ENCODE data around the gene COL15A1.
"Not testable (repeated sequence)": the region's sequence is repeated elsewhere in the genome, so short reads cannot be mapped to it uniquely, and the experiment has no call there.

COL15A1 gene

DNA sequence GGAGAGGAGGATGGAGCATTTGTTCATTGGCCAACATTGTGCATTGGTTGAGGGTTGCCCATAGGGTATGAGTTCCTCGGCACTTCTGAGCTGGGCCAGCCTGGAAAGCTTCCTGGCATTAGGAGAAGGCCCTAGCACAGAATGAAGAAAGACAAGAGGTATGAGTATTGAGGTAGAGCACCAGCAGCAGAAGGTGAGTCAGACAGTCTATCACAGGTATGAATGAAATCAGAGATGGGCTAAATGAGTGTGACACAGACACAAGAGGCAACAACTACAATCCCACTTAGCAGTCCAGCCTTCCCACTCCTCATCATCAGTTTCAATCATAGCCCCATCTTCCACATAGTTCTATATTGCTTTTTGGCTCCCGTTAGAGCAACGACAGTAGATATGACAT lies 135.8 kb downstream of the COL15A1 start:
- DNase-seq (ENCODE audit: low read depth), result no peak

DNA sequence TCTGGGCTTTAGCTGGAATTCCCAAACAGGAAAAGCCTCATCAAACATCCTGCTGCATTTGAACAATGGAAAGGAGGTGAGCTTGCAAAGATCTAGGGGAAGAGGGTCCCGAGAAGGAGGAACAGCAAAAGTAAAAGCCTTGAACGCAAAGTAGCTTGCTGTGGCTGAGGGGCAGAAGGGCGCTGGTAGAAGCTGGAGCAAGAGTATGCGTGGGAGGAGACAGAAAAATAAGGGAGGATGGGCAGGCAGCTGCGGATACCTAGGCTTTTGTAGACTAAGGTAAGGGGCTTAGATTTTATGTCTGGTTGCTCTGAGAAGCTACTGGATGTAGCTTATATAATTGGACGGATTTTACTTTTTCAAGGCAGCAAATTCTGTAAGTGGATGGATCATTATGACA lies 139.3 kb downstream of the COL15A1 start:
- DNase-seq (ENCODE audit: low read depth), result no peak

DNA sequence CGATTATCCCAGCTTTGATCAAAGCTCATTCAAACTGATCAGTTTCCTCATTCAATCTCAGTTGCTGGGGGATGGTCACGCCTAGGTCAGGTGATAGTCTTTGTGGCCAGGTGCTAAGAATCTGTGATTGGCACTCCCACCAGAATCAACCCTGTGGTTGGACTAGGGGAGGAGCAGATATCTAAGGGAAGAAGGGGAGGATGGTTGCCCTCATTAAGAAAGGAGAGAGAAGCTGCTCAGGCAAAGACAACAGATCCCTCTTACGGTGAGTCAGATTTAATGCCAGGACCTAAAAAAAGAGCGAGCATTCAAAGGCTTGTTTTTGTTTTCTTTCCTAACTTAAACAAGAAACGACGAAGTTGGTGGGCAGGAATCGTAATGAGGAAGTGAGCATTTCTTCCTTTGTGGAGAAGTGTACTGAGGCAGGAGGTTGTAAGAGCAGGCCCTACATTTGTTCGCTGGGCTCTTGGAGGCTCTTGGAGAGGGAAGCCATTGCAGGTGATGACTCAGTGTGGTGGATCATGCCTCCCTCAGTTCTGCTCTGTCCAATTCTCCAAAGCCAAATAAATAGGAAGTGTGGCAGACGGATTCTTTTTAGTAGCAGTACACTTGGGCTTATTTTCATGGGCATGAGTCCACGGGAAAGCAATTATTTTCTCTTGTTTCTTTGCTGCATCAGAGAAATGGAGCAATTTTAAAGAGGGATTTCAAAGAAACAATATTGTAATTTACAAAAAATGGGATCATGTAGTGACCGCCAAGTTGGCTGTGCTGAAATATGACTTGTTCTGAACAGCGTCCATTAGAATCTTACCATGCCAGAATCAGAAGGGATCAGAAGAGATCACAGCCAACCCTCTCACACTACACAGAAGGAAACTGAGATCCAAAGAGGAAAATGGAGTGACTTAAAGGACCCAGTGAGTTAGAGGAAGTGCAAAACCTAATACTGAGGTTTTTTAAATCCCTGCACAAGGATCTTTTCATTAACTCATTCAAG lies 142.5 kb downstream of the COL15A1 start:
- no peak for DNase-seq (ENCODE audit: low read depth)

DNA sequence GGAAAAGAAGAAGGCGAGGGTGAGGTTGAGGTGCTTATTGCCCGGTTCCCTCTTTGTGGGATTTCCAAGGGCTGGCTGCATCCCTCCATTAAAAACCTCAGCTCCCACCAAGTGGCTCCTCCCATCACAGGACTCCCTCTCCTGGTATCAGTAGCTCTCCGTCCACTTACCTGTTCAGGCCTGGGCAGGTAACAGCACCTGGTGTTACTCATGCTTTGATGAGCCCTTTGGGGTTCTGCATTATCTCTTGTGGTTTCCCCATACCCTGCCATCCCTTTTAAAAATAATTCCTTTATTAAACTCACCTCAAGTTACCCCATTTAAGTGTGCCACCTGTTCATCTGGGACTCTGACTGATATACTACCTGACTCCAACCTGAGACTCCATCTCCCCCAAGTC lies 143.8 kb downstream of the COL15A1 start:
- DNase-seq (ENCODE audit: low read depth), result no peak

DNA sequence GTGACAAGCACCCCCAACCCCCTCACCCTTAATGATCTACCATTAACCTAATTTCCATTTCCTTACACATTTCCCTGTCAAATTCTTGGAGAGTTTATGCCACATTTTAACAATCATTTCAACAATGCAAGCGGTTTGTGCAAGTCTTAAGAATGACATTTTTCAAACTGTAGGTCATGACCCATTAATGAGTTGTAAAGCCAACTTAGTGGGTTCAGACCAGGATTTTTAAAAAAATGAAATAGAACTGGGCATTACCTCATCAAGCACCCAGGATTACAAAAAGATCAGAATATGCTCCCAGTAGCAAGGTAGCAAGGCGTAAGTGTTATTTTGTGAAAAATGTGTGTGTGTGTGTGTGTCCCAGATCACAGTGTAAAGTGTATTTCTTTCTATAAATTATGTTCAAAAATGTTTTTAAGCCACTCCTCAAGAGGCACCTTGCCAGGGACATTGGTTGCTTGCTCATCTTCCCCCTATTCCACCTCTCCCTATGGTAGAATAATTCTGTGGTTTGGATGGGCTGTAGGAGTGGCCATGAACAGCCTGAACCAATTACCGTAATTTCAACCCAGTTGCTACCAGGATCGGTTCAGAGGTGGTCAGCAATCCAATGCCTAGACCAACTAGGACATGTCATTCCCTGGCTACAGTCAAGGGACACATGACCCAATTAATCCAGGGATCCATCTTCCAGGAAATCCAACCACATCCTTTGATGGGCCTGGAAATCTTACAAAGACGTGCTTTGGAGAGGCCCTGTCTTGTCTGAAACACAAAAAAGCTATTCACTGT lies 146.8 kb downstream of the COL15A1 start:
- no peak for DNase-seq (ENCODE audit: low read depth)

DNA sequence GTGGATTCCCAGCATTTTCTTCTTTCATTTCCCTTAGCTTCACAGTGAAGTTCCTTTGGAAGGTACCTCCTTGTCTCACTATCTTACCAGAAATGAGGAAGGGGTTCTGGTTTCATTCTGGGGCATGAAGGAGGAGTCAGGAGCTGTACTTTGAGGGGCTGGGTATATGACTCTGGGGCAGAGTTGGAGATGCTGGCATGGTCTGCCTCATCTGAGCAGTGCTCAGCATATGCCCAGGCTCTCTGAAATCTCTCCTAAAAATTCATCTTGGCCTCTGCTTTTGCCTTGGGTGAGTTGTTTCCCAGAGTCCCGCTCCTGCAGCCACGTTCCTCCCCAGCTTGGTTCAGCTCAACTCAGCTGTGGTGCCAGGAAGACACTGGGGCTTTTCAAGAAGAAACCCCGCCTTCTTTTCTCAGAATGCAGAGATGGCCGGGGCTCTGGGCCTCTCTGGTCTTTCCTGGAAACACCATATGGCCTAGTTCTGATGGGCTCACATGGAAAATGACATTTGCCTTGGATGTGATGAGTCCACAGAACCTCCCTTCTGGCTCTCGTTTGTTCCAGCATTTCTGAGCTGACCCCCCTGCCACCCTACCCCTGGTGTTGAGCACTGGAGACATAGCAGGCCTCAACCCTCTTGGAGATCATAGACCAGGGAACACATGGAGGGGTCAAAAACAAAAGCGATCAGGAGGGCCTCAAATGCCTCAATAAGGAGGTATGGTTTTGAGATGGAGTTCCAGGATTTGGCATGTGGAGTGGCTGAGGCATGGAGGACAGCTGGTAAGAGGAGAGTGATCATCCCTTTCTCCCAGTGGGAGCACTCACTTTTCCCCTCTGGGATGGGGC lies 149.2 kb downstream of the COL15A1 start:
- DNase-seq (ENCODE audit: low read depth), result peak; percentile 12

DNA sequence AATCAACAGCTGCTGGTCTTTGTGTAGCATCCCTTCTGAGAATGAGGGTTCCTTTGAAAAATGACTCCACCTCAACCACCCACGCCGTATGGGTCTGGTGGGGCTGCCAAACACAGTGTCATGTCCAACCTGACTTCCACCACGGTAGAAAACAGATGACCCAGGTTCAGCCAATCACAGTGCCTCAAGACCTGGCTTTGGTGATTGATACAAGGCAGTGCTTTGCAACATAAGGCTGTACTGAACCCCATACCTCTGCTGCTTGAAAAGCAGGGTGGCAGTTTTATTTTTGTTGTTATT lies 149.7 kb downstream of the COL15A1 start:
- DNase-seq (ENCODE audit: low read depth), result peak; percentile 10

DNA sequence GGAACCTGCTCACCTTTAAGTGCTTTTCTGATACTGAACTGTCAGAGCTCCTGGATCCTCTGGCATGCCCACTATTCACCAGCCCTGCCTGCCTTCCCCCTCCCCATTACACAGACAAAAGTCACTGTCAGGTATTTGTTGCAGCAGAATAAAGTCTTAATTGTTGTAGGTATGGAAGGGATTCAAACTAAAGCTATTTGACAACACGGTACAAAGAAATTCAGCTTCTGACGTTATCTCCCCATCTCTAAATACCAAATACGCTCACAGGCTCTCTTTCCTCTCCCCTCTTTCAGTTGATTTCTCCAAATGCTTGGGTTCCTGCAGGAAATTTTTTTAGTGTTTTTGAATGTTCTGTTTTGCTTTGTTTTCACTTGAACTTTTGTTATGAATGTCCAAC lies 151.9 kb downstream of the COL15A1 start:
- no peak for DNase-seq (ENCODE audit: low read depth)

DNA sequence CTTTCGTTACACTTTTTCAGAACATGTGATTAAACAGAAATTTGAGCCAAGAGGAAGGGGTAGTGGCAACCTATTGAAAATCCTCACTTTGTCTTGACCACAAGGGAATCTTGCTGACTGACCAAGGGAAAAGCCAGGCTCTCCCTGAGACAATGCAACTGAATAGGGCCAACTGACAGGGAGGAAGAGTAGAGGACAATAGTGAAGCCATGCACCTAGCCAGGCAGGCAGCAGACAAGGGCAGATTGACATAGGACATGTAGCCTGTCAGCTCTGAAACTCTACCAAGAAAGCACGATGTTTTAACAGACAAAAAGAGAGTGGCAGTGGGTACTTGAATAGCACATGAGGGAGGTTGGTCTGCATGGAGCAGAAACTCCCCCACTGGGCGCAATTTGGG lies 152.7 kb downstream of the COL15A1 start:
- DNase-seq (ENCODE audit: low read depth), result no peak

DNA sequence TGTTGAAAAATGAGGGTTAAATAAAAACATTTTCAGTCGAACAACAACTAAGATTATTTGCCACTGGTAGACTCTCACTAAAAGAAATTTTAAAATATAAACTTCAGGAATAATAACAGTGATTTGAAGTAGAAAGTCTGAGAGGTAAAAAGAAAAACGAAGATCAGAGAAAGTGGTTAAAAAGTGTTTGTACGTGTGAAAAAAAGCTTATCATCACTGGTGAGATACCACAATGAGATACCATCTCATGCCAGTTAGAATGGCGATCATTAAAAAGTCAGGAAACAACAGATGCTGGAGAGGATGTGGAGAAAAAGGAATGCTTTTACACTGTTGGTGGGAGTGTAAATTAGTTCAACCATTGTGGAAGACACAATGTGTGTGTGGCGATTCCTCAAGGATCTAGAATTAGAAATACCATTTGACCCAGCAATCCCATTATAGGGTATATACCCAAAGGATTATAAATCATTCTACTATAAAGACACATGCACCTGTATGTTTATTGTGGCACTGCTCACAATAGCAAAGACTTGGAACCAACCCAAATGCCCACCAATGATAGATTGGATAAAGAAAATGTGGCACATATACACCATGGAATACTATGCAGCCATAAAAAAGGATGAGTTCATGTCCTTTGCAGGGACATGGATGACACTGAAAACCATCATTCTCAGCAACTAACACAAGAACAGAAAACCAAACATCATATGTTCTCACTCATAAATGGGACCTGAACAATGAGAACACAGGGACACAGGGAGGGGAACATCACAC lies 156.3 kb downstream of the COL15A1 start:
- DNase-seq (ENCODE audit: low read depth), result not testable (repeated sequence)

DNA sequence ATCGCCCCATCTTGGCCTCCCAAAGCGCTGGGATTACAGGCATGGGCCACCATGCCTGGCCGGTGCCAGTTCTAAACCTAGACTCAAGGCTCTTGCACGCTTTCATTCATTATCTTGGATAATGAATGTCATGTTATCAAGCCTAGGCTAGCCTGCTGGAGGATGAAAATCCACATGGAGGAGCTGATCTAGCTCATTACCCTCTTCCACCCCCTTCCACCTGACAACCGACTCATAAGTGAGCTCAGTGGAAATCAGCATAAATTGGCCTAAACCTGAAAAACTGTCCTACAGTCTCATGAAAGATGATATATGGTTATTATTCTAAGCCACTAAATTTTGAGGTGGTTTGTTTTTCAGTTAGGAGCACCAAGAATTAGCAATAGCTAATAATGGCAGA lies 157.6 kb downstream of the COL15A1 start:
- DNase-seq (ENCODE audit: low read depth), result no peak

DNA sequence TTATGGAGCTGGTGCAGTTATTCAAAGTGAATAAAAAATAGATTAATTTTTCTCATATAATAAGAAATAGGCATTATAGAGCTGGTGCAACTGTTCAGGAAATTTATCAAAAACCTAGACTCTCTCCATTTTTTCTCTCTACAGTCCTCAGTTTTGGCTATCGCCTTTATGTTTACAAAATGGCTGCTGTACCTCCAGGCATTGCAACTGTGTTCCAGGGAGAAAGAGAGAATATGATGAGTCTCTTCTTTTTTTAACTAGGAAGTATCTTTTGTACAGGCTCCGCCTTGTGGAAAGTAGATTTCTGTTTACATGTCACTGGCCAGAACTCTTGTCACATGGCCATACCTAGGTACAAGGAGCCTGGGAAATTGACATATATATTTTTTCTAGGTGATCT lies 158.1 kb downstream of the COL15A1 start:
- DNase-seq (ENCODE audit: low read depth), result no peak

DNA sequence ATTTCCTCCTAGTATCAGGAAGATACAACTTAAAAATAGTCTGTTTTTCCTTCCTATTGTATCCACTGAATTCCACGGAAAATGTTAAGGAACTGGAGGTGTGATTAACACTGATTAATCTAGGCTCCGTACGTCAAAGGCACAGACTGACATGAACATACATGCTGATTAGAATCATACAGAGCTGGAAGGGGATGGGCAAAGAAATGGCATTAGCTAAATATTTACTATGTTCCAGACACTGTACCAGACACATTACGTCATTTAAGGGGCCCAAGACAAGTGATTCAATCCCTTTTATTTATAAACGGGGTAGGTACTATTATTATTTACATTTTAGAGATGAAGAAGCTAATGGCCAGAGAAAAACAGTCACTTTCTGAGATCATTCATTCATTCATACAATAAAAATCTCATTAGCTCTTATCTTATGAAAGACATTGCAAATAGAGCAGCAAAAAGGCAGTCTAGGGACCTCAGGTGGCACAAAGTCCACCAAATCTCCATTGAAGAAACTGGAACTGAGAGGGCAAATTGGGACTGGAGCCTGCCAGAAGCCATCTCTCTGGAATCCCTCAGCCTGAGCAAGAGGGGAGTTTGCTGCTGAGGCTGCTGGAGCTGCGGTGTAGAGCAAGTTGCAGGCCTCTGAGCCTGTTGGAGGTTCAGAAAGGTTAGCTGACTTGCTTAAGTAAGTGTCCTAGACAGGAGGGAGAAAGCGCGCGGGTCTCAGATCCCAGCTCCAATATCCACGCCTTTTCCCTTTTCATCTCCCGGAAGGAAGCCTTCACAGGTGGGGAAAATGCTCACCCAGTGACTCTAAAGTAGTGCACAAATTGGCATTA lies 159.6 kb downstream of the COL15A1 start:
- no peak for DNase-seq (ENCODE audit: low read depth)

DNA sequence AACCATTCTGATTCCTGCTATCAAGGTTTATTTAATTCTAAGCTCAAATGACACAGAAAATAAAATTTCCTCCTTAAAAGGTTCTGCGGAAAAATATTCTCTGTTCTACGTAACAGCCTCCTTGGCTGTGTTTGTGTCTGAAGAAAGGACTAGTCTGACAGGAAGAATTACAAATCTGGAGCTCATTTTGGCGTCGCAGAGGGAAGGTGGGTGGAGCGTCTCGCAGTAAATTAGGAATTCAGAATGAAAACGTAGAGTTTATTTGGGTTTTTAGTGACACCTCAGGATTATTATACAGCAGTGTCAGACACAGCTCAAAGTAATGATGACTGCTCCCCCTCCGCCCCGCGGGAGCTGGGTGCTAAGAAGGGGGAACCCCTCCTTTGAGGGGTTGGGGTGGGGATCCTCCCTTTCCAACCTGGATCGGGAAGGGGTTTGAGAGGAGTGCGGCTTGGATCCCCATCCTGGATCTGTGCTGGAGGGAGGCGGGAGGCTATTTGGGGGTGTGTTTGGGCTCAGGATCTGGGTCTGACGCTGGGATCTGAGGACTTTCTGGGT lies 160.3 kb downstream of the COL15A1 start:
- DNase-seq (ENCODE audit: low read depth), result no peak

DNA sequence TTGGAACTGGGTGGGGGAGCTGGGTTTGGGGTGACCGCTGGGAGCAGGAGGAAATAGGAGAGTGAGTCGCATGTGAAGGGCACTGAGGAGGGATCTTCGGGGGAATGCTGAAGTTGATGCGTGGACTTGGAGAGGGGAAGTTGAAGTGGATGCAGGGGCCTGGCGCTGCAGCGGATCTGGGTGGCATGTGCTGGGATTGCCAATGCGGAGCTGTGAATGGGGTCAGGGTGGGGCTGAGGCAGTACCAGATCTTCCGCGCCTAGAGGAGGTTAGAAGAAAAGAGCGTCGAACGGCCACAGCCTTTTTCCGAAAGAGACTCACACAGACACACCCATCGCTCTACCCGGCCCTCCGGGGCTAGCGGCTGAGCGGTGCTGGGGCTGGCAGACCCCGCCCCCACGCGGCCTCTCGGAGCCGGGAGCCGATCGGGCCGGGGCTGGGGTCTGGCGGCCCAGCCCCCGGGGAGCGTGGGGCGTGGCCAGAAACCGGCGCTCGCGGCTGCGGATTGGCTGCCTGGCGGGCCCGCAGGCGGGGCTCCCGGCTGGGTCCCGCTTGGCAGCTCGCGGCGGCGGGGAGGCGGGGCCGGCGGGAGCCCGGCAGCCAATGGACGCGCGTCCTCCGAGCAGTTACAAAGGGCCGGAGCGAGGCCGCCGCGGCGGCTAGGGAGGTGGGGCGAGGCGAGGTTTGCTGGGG lies 160.9 kb downstream of the COL15A1 start, which contains the start of gene TGFBR1:
TSS of gene TGFBR1 (plus strand) at position 655 of the 693 bp plus-strand sequence. CDS start 93 bp downstream, outside the sequence.
- DNase-seq (ENCODE audit: low read depth), result peak; percentile 94

DNA sequence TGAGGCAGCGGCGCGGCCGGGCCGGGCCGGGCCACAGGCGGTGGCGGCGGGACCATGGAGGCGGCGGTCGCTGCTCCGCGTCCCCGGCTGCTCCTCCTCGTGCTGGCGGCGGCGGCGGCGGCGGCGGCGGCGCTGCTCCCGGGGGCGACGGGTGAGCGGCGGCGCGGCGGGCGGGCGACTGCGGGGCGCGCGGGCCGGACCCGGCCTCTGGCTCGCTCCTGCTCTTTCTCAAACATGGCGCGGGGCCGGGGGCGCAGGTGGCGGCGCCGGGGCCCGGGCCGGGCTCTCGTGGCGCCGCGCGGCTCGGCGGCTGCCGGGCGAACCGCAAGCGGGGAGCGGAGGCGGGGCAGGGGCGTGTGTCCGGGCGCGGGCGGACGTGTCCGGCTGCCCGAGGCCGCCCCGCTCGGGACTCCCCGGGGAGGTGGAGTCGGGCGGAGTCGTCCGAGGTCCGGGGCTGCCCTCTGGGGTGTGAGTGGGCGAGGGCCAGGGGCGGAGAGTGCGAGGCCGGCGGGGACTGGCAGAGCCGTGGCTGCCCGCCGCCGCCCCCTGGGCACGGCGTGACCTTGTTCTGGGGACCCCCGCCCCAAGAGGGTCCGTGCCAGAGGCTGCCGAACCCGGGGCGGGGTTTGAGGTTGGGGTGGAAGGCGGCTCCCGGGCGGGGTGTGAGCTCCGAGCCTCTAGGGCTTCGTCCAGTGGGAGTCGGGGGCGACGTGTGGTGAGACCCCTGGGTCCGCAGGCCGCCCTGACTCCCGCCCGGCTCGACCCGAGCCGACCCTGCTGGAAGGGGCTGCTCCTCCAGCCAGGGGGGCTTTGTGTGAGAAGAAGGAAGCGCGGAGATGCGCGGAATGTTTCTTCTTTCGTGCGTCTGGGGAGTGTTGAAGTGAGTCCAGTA lies 161.7 kb downstream of the COL15A1 start:
- DNase-seq (ENCODE audit: low read depth), result peak; percentile 23

DNA sequence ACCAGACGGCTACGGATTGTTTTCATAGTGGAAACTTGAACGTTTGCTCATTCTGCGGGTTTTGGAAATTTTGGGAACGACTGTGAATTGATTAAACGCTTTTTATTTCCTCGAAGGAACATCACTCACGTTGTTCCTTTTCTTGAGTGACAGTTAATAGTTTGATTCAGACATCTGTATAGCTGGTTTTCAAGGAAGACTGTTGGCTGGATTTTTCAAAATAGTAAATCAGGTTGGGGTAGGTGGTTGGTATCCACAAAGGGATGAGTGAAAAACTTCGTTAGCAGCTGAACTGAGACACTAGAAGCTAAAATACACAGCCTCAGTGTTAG lies 162.3 kb downstream of the COL15A1 start:
- DNase-seq (ENCODE audit: low read depth), result no peak

DNA sequence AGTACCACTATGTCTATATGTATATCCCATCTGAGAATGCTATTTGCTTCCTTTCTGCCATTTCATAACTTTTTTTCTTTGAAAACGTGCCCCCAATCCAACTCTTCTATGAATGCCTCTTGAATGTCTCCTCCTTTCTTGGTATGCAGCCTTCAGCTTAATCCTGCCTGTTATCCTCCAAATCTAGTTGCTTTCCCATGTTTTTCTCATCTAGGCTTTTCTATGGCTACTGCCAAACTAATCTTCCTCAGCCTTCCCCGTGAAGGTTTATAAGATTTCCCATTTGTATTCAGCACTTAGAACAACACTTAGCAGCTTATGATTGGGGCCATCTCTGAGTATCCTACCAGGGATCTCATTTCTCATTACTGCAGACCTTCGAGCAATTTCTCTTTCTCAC lies 163.7 kb downstream of the COL15A1 start:
- no peak for DNase-seq (ENCODE audit: low read depth)

DNA sequence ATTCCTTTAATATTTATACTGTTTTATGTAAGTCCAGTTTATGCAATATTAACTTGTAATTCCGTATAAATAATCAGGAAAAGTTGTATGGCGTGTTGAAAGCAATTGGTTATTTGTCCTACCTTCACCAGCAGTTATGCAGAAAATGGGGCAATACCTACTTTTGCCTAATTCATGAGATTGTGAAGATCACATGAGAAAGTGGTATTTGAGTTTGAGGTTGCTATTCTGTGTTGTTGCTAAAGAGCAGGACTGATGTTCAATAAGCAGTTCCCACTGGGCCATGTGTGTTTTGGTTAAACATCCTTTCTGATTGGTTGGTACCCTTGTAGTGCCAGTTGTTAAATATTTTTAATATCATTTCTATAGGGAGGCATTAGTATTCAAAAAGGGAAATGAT lies 164.4 kb downstream of the COL15A1 start:
- DNase-seq (ENCODE audit: low read depth), result no peak

All from activated T-cell treated with anti-CD3 and anti-CD28 coated beads for 48 hours (primary cell).